Tibial nerve (tissue), 4 donors: ENCODE measurements around the gene SHROOM3.

Source experiments
- EP300 ChIP-seq, 2 donors: sonication (generic); formaldehyde crosslinking; IDR thresholded peaks; one replicate each; pipeline ENCODE4 v1.6.1; 2017; ENCODE audit warnings: antibody characterized with exemption in 2 of 2, mild to moderate bottlenecking in 1 of 2
- POLR2A ChIP-seq, 2 donors: fragments of 450-650 bp; IDR thresholded peaks; one replicate each; pipeline ENCODE4 v1.6.1; 2017; ENCODE audit warnings: antibody characterized with exemption in 2 of 2, mild to moderate bottlenecking in 2 of 2, moderate library complexity in 2 of 2
- TF ChIP-seq, protein P1 (sequence below), 5 experiments: fragments of 200-600 bp in 3 of 5; fragments of 450-650 bp in 2 of 5; sonication (generic) in 3 of 5; IDR thresholded peaks; one replicate each; pipeline ENCODE4 v1.5.1; 2016 to 2019; ENCODE audit warnings: antibody characterized with exemption in 5 of 5, mild to moderate bottlenecking in 3 of 5, moderate library complexity in 2 of 5

- TF ChIP-seq, protein P1, sequence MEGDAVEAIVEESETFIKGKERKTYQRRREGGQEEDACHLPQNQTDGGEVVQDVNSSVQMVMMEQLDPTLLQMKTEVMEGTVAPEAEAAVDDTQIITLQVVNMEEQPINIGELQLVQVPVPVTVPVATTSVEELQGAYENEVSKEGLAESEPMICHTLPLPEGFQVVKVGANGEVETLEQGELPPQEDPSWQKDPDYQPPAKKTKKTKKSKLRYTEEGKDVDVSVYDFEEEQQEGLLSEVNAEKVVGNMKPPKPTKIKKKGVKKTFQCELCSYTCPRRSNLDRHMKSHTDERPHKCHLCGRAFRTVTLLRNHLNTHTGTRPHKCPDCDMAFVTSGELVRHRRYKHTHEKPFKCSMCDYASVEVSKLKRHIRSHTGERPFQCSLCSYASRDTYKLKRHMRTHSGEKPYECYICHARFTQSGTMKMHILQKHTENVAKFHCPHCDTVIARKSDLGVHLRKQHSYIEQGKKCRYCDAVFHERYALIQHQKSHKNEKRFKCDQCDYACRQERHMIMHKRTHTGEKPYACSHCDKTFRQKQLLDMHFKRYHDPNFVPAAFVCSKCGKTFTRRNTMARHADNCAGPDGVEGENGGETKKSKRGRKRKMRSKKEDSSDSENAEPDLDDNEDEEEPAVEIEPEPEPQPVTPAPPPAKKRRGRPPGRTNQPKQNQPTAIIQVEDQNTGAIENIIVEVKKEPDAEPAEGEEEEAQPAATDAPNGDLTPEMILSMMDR (IDR thresholded peaks at IDR 0.05) = no peak
- TF ChIP-seq POLR2A (IDR thresholded peaks at IDR 0.05) (no peak), EP300 (IDR thresholded peaks at IDR 0.05) (no peak)
Measured at GRCh38 chr4:76753814-76754213, 318.8 kb downstream of the SHROOM3 start.
